BLaER1 treated with 17β-estradiol and CSF1 and Interleukin-3, amounts not matched to agents 10 nM and 100 nM (cell line): ENCODE data around the gene SLC19A1.
"Not testable (repeated sequence)": the region's sequence is repeated elsewhere in the genome, so short reads cannot be mapped to it uniquely, and the experiment has no call there.

Experiments used
- H3K27ac ChIP-seq, 11 experiments: shearing (Covaris generic); formaldehyde crosslinking; 2 replicates each; pipeline ENCODE4 v1.8.1; 2022
- H3K27me3 ChIP-seq, 11 experiments: shearing (Covaris generic); formaldehyde crosslinking; 2 replicates each; pipeline ENCODE4 v1.8.1; 2022
- H3K36me3 ChIP-seq, 11 experiments: shearing (Covaris generic); formaldehyde crosslinking; 2 replicates each; pipeline ENCODE4 v1.8.1; 2022
- H3K4me1 ChIP-seq, 10 experiments: shearing (Covaris generic); formaldehyde crosslinking; 2 replicates each; pipeline ENCODE4 v1.8.1; 2022
- H3K4me2 ChIP-seq, 11 experiments: shearing (Covaris generic); formaldehyde crosslinking; 2 replicates each; pipeline ENCODE4 v1.8.1; 2022
- H3K4me3 ChIP-seq, 10 experiments: shearing (Covaris generic); formaldehyde crosslinking; 2 replicates each; pipeline ENCODE4 v1.8.1; 2022
- H3K9ac ChIP-seq, 11 experiments: shearing (Covaris generic); formaldehyde crosslinking; 2 replicates each; pipeline ENCODE4 v1.8.1; 2022
- H3K9me3 ChIP-seq, 11 experiments: shearing (Covaris generic); formaldehyde crosslinking; replicated peaks in 1 of 11; 2 replicates each; pipeline ENCODE4 v1.8.1; 2022
- H4K20me1 ChIP-seq, 11 experiments: shearing (Covaris generic); formaldehyde crosslinking; 2 replicates each; pipeline ENCODE4 v1.8.1; 2022
- Cebpa-rat ChIP-seq, 11 experiments: shearing (Covaris generic); IDR thresholded peaks; 2 replicates each; pipeline ENCODE4 v1.8.1; 2022

SLC19A1 gene

DNA sequence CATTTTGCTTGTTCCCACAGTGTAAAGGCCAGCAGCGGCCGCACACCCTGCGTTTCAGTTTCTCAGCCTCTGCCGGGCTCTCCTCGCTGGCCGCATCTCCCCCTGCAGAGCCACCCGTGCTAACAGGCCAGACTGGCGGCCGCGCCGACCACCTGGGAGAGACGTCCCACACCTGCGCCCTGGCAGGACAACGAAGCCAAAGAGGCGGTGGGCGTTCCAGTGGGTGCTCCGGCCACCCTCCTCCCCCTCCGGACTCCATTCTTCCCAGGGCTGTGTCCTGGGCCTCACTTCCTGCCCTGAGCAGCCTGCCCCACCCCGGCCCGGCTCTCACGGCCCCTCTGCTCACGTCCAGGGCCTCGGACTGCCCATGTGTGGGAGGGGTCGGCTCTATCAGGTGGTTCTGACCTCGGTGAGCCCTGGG, 31.9 kb upstream of the SLC19A1 start:
- no peaks in the 10 kb centered on the region for H3K27me3 ChIP-seq
- no peaks in the 10 kb centered on the region for H3K9me3 ChIP-seq
- peak overlapping the region in 7 of 11 experiments; percentile 39 to 85 (median 63); a peak in 13 of 22 replicates for H3K4me2 ChIP-seq
- peaks cover 0 to 64% (median 56%) of the 10 kb centered on the region in 10 experiments; a peak in 18 of 20 replicates for H3K4me1 ChIP-seq
- 0 out of 22 replicates have a peak overlapping the region, but pooled peaks of 1 of the 11 experiments have one; percentile 3 for H3K9ac ChIP-seq
- TF ChIP-seq Cebpa-rat (IDR thresholded peaks at IDR 0.05), result no peak
- H3K27ac ChIP-seq, result no peak overlapping the region
- H3K4me3 ChIP-seq, result no peak overlapping the region
- no peaks in the 10 kb centered on the region for H3K36me3 ChIP-seq
- peaks cover 0 to 7% (median 0%) of the 10 kb centered on the region in 11 experiments; a peak in 1 of 22 replicates for H4K20me1 ChIP-seq

DNA sequence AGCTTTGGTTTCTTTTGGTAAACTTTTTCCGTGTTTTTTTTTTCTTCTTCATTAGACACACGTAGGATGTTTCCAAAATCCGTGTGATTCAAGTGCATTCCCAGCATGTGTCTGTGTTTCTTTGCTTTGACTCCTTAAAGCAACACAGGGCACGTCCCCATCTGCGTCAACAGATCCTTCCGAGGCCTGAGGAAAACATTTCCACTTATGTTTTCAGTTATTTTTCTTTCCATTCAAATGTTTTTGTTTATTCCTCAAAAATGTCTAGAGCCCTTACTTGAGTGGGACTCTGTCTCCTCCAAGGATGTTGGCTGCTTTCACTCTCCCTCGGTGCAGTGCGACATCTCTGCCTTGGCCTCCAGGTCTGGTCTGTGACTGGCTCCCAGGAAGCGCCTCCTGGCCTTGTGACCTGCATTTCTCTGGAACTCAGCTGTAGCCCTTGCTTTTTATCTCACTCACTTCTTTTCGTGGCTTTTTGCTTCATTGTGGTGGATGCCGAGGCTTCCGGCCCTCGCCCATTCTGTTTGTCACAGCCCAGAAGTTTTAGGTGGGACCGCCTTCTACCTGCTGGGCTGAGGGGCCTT, 31.3 kb upstream of the SLC19A1 start:
- peaks cover 0 to 64% (median 56%) of the 10 kb centered on the region in 10 experiments; a peak in 18 of 20 replicates for H3K4me1 ChIP-seq
- H3K4me3 ChIP-seq, result no peak overlapping the region
- no peaks in the 10 kb centered on the region for H3K9me3 ChIP-seq
- no peak overlapping the region for H3K9ac ChIP-seq
- no peak overlapping the region for H3K27ac ChIP-seq
- H3K36me3 ChIP-seq, result no peaks in the 10 kb centered on the region
- no peaks in the 10 kb centered on the region for H3K27me3 ChIP-seq
- TF ChIP-seq Cebpa-rat (IDR thresholded peaks at IDR 0.05), result no peak
- H4K20me1 ChIP-seq, result peaks cover 0 to 7% (median 0%) of the 10 kb centered on the region in 11 experiments; a peak in 1 of 22 replicates
- H3K4me2 ChIP-seq, result peak overlapping the region in 7 of 11 experiments; percentile 39 to 85 (median 63); a peak in 12 of 22 replicates

DNA sequence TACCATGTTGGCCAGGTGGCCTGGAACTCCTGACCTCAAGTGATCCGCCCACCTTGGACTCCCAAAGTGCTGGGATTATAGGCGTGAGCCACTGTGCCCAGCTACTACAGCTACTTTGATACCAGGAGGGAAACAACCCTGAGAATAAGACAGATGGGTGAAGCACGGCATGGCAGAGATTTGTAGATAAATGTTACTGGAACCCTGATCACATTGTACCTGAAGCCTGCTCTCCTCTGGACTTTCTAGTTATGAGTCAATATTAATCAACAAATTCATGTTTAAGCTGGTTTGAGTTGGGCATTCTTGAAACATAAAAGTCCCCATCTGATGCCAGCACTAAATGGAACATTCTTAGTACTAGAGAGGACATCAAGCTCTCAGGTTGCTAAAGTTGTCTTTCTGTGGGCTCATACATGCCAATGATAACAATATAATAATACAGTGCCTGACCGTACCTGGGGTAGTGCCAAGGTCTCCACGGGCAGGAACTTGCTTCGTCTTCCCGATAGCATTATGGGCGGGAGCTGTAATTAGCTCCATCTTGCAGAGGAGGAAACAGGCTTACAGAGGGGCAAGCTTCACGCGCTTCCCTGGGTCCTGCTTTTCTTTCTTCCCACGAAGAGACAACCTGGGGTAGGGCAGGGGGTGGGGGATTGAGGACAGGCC, 30.7 kb upstream of the SLC19A1 start:
- H3K36me3 ChIP-seq, result no peaks in the 10 kb centered on the region
- peaks cover 0 to 7% (median 0%) of the 10 kb centered on the region in 11 experiments; a peak in 1 of 22 replicates for H4K20me1 ChIP-seq
- H3K9ac ChIP-seq, result no peak overlapping the region
- H3K4me3 ChIP-seq, result no peak overlapping the region
- TF ChIP-seq Cebpa-rat (IDR thresholded peaks at IDR 0.05), result no peak
- no peaks in the 10 kb centered on the region for H3K27me3 ChIP-seq
- peaks cover 0 to 64% (median 56%) of the 10 kb centered on the region in 10 experiments; a peak in 18 of 20 replicates for H3K4me1 ChIP-seq
- peak overlapping the region in 2 of 11 experiments; percentile 70 to 85; a peak in 1 of 22 replicates for H3K4me2 ChIP-seq
- H3K9me3 ChIP-seq, result no peaks in the 10 kb centered on the region
- H3K27ac ChIP-seq, result no peak overlapping the region

DNA sequence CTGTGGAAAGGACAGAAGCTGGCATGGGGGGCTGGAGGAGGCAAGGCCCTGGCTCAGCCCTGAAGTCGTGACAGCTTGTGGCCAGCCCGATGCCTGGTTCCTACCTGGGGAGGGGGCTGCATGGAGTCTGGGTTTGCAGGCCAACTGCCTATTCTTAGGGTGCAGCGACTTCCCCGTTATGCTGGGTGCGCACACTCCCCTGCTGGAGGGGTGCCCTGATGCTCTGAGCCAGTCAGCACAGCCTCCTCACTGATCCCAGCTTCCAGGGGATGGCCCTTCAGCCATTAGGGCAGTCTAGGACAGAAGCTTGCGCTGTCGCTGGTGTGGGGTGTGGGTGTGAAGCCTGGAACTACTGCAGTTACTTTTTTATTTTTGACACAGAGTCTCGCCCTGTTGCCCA, 30.0 kb upstream of the SLC19A1 start:
- H3K27me3 ChIP-seq, result no peaks in the 10 kb centered on the region
- H3K27ac ChIP-seq, result no peak overlapping the region
- H3K36me3 ChIP-seq, result no peaks in the 10 kb centered on the region
- H3K9me3 ChIP-seq, result no peaks in the 10 kb centered on the region
- H4K20me1 ChIP-seq, result peaks cover 0 to 7% (median 0%) of the 10 kb centered on the region in 11 experiments; a peak in 1 of 22 replicates
- H3K4me3 ChIP-seq, result no peak overlapping the region
- no peak overlapping the region for H3K9ac ChIP-seq
- H3K4me1 ChIP-seq, result peaks cover 0 to 64% (median 56%) of the 10 kb centered on the region in 10 experiments; a peak in 18 of 20 replicates
- no peak for TF ChIP-seq Cebpa-rat (IDR thresholded peaks at IDR 0.05)
- peak overlapping the region in 7 of 11 experiments; percentile 2 to 83 (median 61); a peak in 8 of 22 replicates for H3K4me2 ChIP-seq

- H3K4me2 ChIP-seq, result peak overlapping the region in 9 of 11 experiments; percentile 21 to 83 (median 61); a peak in 17 of 22 replicates
- no peaks in the 10 kb centered on the region for H3K27me3 ChIP-seq
- 0 out of 22 replicates have a peak, but pooled peaks cover 0 to under 1% (median 0%) of the 10 kb centered on the region in 11 experiments for H4K20me1 ChIP-seq
- H3K9ac ChIP-seq, result 0 out of 22 replicates have a peak overlapping the region, but pooled peaks of 1 of the 11 experiments have one; percentile 28
- peaks cover 0 to 59% (median 53%) of the 10 kb centered on the region in 10 experiments; a peak in 18 of 20 replicates for H3K4me1 ChIP-seq
- no peak overlapping the region for H3K4me3 ChIP-seq
- no peak for TF ChIP-seq Cebpa-rat (IDR thresholded peaks at IDR 0.05)
- H3K27ac ChIP-seq, result no peak overlapping the region
- H3K36me3 ChIP-seq, result no peaks in the 10 kb centered on the region
- H3K9me3 ChIP-seq, result no peaks in the 10 kb centered on the region
Observed at GRCh38 chr21:45571641-45572040, 29.4 kb upstream of the SLC19A1 start.

DNA sequence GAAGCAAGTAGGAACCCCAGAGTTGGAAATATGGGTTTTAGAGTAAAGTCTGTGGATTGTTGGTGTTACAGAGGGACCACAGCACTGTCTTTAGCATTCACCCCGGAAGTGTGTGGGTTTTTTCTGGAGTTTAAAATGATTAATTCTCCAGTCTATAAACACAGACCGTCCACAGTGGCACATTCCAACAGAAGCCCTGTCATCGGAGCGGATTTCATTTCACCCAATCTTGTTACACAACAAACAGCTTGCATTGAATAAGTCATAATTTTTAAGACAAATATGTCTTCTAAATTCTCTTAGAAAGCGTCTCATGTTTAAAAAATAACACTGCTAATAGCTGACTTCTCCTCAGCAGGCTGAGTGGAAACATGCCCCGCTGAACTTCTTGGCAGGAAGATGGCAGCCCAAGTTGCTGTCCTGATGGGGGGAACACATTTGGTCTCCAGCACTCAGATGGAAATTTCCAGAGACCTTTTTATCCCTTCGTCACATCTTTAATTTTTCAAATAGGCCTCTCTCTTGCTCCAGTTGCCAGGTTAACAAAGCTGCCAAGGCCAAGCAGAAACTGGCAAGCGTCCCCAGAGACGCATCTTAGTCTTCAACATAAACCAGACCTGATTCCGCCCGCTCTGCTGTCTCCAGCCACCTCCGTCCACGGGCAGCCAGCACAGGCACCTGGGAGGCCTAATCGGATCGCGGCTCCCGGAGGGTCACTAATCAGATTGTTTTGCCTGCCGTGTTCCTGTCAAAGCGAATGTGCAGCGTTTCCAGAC, 28.8 kb upstream of the SLC19A1 start:
- Histone ChIP-seq H3K4me1 (peaks cover 0 to 53% (median 47%) of the 10 kb centered on the region in 10 experiments; a peak in 18 of 20 replicates), H3K27ac (no peak overlapping the region; a peak in 1 of 22 replicates), H3K4me3 (no peak overlapping the region), H3K9ac (0 out of 22 replicates have a peak overlapping the region, but pooled peaks of 2 of the 11 experiments have one; percentile 7 to 28), H4K20me1 (no peaks in the 10 kb centered on the region), H3K4me2 (peak overlapping the region in 10 of 11 experiments; percentile 21 to 83 (median 60); a peak in 18 of 22 replicates), H3K9me3 (no peaks in the 10 kb centered on the region), H3K36me3 (no peaks in the 10 kb centered on the region), H3K27me3 (no peaks in the 10 kb centered on the region)
- no peak for TF ChIP-seq Cebpa-rat (IDR thresholded peaks at IDR 0.05)

- TF ChIP-seq Cebpa-rat (IDR thresholded peaks at IDR 0.05), result no peak
- Histone ChIP-seq H4K20me1 (no peaks in the 10 kb centered on the region), H3K27ac (no peak overlapping the region), H3K4me1 (peaks cover 0 to 43% (median 38%) of the 10 kb centered on the region in 10 experiments; a peak in 18 of 20 replicates), H3K36me3 (no peaks in the 10 kb centered on the region), H3K27me3 (no peaks in the 10 kb centered on the region), H3K4me3 (no peak overlapping the region), H3K4me2 (peak overlapping the region in 7 of 11 experiments; percentile 36 to 83 (median 70); a peak in 8 of 22 replicates), H3K9ac (no peak overlapping the region), H3K9me3 (no peaks in the 10 kb centered on the region)
Observed at GRCh38 chr21:45570071-45570470, 27.8 kb upstream of the SLC19A1 start.

DNA sequence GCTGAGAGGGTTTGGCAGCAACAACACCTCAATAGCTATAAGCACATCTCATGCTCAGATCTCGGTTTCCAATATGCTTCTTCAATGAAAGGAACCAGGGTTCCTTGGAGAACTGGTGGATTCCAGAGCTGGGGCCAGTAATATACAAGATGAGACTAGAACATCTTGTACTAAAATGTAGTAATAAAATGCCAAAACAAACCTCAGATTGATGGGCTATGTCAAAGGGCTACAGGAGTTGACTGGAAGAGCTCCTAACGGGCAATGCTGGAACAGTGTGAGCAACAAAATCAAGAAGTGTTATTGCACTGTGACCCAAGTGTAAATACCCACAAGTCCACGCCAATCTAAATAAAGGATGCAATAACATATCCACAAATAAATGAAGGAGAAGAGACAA, 26.1 kb upstream of the SLC19A1 start:
- Histone ChIP-seq H3K4me1 (peaks cover 0 to 26% (median 23%) of the 10 kb centered on the region in 10 experiments; a peak in 15 of 20 replicates), H3K9ac (no peak overlapping the region), H4K20me1 (no peaks in the 10 kb centered on the region), H3K36me3 (no peaks in the 10 kb centered on the region), H3K4me2 (no peak overlapping the region), H3K9me3 (peaks cover 0 to 13% (median 0%) of the 10 kb centered on the region in 11 experiments; a peak in 5 of 22 replicates), H3K27ac (no peak overlapping the region), H3K27me3 (no peaks in the 10 kb centered on the region), H3K4me3 (no peak overlapping the region)
- no peak for TF ChIP-seq Cebpa-rat (IDR thresholded peaks at IDR 0.05)

DNA sequence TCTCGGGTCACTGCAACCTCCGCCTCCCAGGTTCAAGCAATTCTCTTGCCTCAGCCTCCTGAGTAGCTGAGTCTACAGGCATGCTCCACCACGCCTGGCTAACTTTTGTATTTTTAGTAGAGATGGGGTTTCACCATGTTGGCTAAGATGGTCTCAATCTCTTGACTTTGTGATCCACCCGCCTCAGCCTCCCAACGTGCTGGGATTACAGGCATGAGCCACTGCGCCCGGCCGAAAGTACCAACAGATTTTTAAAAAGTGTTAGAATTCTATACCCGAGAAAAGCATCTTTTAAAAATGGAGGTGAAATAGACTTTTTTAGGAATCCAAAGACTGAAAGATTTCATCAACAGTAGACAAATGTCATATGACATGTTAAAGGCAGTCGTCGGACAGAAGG, 21.9 kb upstream of the SLC19A1 start:
- H3K27ac ChIP-seq, H3K4me1 ChIP-seq, H3K4me2 ChIP-seq, H3K9ac ChIP-seq, H3K4me3 ChIP-seq, H4K20me1 ChIP-seq, H3K36me3 ChIP-seq, H3K27me3 ChIP-seq: not testable (repeated sequence)
- peaks cover 0 to 24% (median 9%) of the 10 kb centered on the region in 11 experiments; a peak in 10 of 22 replicates for H3K9me3 ChIP-seq
